HepG2 (cell line): ENCODE measurements around the gene INF2. TPM values are rescaled to one million over a fixed set of nuclear protein-coding genes. Genes with fewer than 3 reads are reported as not detected.

Source experiments
- CEBPG ChIP-seq: IDR thresholded peaks from 2 replicates; pipeline ENCODE4 v1.6.1; 2016
- CENPX ChIP-seq: sonication (generic); formaldehyde crosslinking; IDR thresholded peaks from 2 replicates; pipeline ENCODE4 v1.9.0; 2021; ENCODE audit warnings: mild to moderate bottlenecking, missing genetic modification reagents, moderate library complexity
- FOSL2 ChIP-seq: sonication (generic); formaldehyde crosslinking; IDR thresholded peaks from 2 replicates; pipeline ENCODE4 v1.4.0; 2020; ENCODE audit warnings: missing genetic modification reagents
- GATA4 ChIP-seq: sonication (generic); IDR thresholded peaks from 2 replicates; pipeline ENCODE4 v1.6.1; 2016; ENCODE audit warnings: antibody characterized with exemption, low read depth, borderline replicate concordance
- GPN1 ChIP-seq: sonication (generic); formaldehyde crosslinking; IDR thresholded peaks from 2 replicates; pipeline ENCODE4 v1.5.1; 2020; ENCODE audit warnings: missing genetic modification reagents, borderline replicate concordance
- HDAC1 ChIP-seq: sonication (generic); formaldehyde crosslinking; IDR thresholded peaks from 2 replicates; pipeline ENCODE4 v1.5.1; 2020; ENCODE audit warnings: mild to moderate bottlenecking, missing genetic modification reagents
- NR2F1 ChIP-seq, 2 experiments: fragments of 450-650 bp in 1 of 2; formaldehyde crosslinking in 1 of 2; IDR thresholded peaks; 2 replicates each; pipeline versions ENCODE4 v1.5.0 to v1.6.1; 2016 to 2020; ENCODE audit warnings: mild to moderate bottlenecking in 1 of 2, missing compliant biosample characterization in 1 of 2, missing genetic modification reagents in 1 of 2, moderate library complexity in 1 of 2
- TAF1 ChIP-seq: sonication (generic); formaldehyde crosslinking; IDR thresholded peaks from 2 replicates; pipeline ENCODE4 v1.4.0; 2020; ENCODE audit warnings: missing genetic modification reagents
- ZFP36L1 ChIP-seq: sonication (generic); formaldehyde crosslinking; IDR thresholded peaks from 2 replicates; pipeline ENCODE4 v1.8.0; 2022; ENCODE audit warnings: mild to moderate bottlenecking, missing genetic modification reagents, moderate library complexity
- ZMYM3 ChIP-seq: sonication (generic); formaldehyde crosslinking; IDR thresholded peaks from 2 replicates; pipeline ENCODE4 v1.5.1; 2020; ENCODE audit warnings: mild to moderate bottlenecking, missing genetic modification reagents
- ZNF205 ChIP-seq: IDR thresholded peaks from 2 replicates; pipeline ENCODE4 v1.6.1; 2018; ENCODE audit warnings: missing biosample characterization, missing genetic modification reagents
- ZNF230 ChIP-seq: sonication (generic); formaldehyde crosslinking; IDR thresholded peaks from 2 replicates; pipeline ENCODE4 v1.4.0; 2020; ENCODE audit warnings: mild to moderate bottlenecking, missing genetic modification reagents
- ZNF441 ChIP-seq: sonication (generic); formaldehyde crosslinking; IDR thresholded peaks from 2 replicates; pipeline ENCODE4 v1.7.0; 2021; ENCODE audit warnings: missing genetic modification reagents, borderline replicate concordance
- ZNF576 ChIP-seq: sonication (generic); formaldehyde crosslinking; IDR thresholded peaks from 2 replicates; pipeline ENCODE4 v1.4.0; 2020; ENCODE audit warnings: mild to moderate bottlenecking, missing genetic modification reagents
- ZNF607 ChIP-seq: sonication (generic); formaldehyde crosslinking; IDR thresholded peaks from 2 replicates; pipeline ENCODE4 v1.5.1; 2020; ENCODE audit warnings: missing genetic modification reagents, mild to moderate bottlenecking, borderline replicate concordance
- ZNF703 ChIP-seq: sonication (generic); formaldehyde crosslinking; IDR thresholded peaks from 2 replicates; pipeline ENCODE4 v1.5.1; 2020; ENCODE audit warnings: missing genetic modification reagents, mild to moderate bottlenecking, moderate library complexity, borderline replicate concordance
- ZNF747 ChIP-seq: sonication (generic); formaldehyde crosslinking; IDR thresholded peaks from 2 replicates; pipeline ENCODE4 v1.8.1; 2023; ENCODE audit warnings: missing genetic modification reagents, mild to moderate bottlenecking, borderline replicate concordance
- ZNF749 ChIP-seq: sonication (generic); formaldehyde crosslinking; IDR thresholded peaks from 2 replicates; pipeline ENCODE4 v1.8.0; 2022; ENCODE audit warnings: mild to moderate bottlenecking, missing genetic modification reagents, moderate library complexity, borderline replicate concordance
- ZNF83 ChIP-seq: sonication (generic); formaldehyde crosslinking; IDR thresholded peaks from 2 replicates; pipeline ENCODE4 v1.4.0; 2020; ENCODE audit warnings: missing genetic modification reagents, mild to moderate bottlenecking, borderline replicate concordance
- ZSCAN12 ChIP-seq: sonication (generic); formaldehyde crosslinking; IDR thresholded peaks from 2 replicates; pipeline ENCODE4 v1.9.0; 2021; ENCODE audit warnings: mild to moderate bottlenecking, missing genetic modification reagents
- polyA plus RNA-seq, 8 experiments: library from polyadenylated mRNA; depleted of rRNA in 3 of 8; stranded (reverse) in 7 of 8; unstranded in 1 of 8; fragments of >200 nt; fragmentation: Illumina TruSeq in 4 of 8; extraction: Trizol in 4 of 8; gene quantifications; 2 replicates each; pipeline versions ENCODE4 v1.2.1 to v1.2.3, GENCODE V29; 2011 to 2016; ENCODE audit warnings: low read depth in 4 of 8, missing spikeins in 1 of 8, mixed read lengths in 1 of 8; ENCODE audit not compliant: insufficient read depth in 1 of 8
- total RNA-seq, 5 experiments: library from RNA; depleted of rRNA; stranded (reverse); fragments of >200 nt; fragmentation: Illumina TruSeq; extraction: Trizol; gene quantifications; 2 replicates each; pipeline ENCODE4 v1.2.3, GENCODE V29; 2016; ENCODE audit warnings: low read depth in 1 of 5
- TF ChIP-seq, protein P1 (sequence below): sonication (generic); formaldehyde crosslinking; IDR thresholded peaks from 2 replicates; pipeline ENCODE4 v1.4.0; 2020; ENCODE audit warnings: missing genetic modification reagents
- TF ChIP-seq, protein P2 (sequence below): sonication (generic); formaldehyde crosslinking; IDR thresholded peaks from 2 replicates; pipeline ENCODE4 v1.5.1; 2020; ENCODE audit warnings: missing genetic modification reagents, mild to moderate bottlenecking, borderline replicate concordance
- TF ChIP-seq, protein P3 (sequence below): sonication (generic); formaldehyde crosslinking; IDR thresholded peaks from 2 replicates; pipeline ENCODE4 v1.4.0; 2020; ENCODE audit warnings: missing genetic modification reagents, low read depth, mild to moderate bottlenecking, borderline replicate concordance
- TF ChIP-seq, protein P4 (sequence below): sonication (generic); formaldehyde crosslinking; IDR thresholded peaks from 2 replicates; pipeline ENCODE4 v1.4.0; 2020; ENCODE audit warnings: missing genetic modification reagents

Gene INF2
- total and polyA plus RNA-seq, 2 of the 13 experiments (the other 11 are each of a cell fraction or from before 2014, with no cell fraction given), result 16.4 to 26.4 TPM

DNA sequence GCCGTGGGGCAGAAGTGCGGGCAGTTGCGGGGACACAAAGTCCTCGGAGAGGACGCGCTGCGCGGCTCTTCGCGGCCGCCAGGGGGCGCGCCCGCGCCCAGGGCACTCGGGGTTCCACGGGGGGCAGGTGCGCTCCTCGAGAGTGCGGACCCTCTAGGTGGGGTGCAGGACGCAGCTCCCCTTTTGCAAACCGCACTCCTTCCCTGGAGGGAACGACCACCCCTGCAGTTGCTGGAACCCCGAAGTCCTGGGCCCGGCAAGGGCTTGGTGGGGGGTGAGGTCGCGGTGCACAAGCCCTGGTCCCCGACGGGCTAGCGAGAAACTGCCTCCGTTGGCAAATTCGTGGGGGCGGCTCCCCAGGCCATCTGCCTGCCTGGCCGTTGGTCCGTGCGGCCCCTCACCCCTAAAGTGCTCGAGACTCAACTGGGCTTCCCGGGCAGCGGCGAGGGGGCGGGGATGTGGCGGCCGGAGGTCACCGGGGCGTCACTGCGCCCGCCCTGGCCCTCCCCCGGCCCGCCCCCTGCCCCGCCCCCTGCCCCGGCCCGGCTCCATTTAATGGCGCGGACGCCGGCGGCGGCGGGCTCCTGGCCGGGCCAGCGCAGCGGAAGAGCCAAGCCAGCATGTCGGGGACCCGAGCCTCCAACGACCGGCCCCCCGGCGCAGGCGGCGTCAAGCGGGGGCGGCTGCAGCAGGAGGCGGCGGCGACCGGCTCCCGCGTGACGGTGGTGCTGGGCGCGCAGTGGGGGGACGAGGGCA lies 34.4 kb downstream of the INF2 start, which contains the start of gene ADSS1 (continued):
- no peak for TF ChIP-seq ZNF749
- TF ChIP-seq, protein P1, sequence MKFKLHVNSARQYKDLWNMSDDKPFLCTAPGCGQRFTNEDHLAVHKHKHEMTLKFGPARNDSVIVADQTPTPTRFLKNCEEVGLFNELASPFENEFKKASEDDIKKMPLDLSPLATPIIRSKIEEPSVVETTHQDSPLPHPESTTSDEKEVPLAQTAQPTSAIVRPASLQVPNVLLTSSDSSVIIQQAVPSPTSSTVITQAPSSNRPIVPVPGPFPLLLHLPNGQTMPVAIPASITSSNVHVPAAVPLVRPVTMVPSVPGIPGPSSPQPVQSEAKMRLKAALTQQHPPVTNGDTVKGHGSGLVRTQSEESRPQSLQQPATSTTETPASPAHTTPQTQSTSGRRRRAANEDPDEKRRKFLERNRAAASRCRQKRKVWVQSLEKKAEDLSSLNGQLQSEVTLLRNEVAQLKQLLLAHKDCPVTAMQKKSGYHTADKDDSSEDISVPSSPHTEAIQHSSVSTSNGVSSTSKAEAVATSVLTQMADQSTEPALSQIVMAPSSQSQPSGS (CRISPR knock-in tag), result 0 out of 2 replicates have a peak, but pooled peaks have one; percentile 23
- peak; percentile 51; the same call in 1 of the 2 replicates for TF ChIP-seq GATA4
- 0 out of 2 replicates have a peak, but pooled peaks have one; percentile 28 for TF ChIP-seq ZSCAN12
- TF ChIP-seq HDAC1 (CRISPR knock-in tag), result peak; percentile 75
- TF ChIP-seq ZNF441 (CRISPR knock-in tag), result peak; percentile 41; the same call in 1 of the 2 replicates
- no peak for TF ChIP-seq CENPX
- TF ChIP-seq TAF1, result 0 out of 2 replicates have a peak, but pooled peaks have one; percentile 22
- no peak for TF ChIP-seq ZMYM3 (CRISPR knock-in tag)
- TF ChIP-seq ZNF607, result peak; percentile 32; the same call in 1 of the 2 replicates
- TF ChIP-seq ZNF576 (CRISPR knock-in tag), result no peak
- TF ChIP-seq GPN1 (CRISPR knock-in tag), result 0 out of 2 replicates have a peak, but pooled peaks have one; percentile 59
- 0 out of 2 replicates have a peak, but pooled peaks have one; percentile 46 for TF ChIP-seq ZNF747 (CRISPR knock-in tag)
- no peak for TF ChIP-seq ZNF703 (CRISPR knock-in tag)
- TF ChIP-seq, protein P2, sequence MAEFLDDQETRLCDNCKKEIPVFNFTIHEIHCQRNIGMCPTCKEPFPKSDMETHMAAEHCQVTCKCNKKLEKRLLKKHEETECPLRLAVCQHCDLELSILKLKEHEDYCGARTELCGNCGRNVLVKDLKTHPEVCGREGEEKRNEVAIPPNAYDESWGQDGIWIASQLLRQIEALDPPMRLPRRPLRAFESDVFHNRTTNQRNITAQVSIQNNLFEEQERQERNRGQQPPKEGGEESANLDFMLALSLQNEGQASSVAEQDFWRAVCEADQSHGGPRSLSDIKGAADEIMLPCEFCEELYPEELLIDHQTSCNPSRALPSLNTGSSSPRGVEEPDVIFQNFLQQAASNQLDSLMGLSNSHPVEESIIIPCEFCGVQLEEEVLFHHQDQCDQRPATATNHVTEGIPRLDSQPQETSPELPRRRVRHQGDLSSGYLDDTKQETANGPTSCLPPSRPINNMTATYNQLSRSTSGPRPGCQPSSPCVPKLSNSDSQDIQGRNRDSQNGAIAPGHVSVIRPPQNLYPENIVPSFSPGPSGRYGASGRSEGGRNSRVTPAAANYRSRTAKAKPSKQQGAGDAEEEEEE (CRISPR knock-in tag), result peak; percentile 66; the same call in 1 of the 2 replicates
- peak in 1 of 2 experiments; percentile 76; a peak in 2 of 4 replicates for TF ChIP-seq NR2F1 (CRISPR knock-in tag; IDR thresholded peaks at IDR 0.05)
- 0 out of 2 replicates have a peak, but pooled peaks have one; percentile 6 for TF ChIP-seq FOSL2
- TF ChIP-seq, protein P3, sequence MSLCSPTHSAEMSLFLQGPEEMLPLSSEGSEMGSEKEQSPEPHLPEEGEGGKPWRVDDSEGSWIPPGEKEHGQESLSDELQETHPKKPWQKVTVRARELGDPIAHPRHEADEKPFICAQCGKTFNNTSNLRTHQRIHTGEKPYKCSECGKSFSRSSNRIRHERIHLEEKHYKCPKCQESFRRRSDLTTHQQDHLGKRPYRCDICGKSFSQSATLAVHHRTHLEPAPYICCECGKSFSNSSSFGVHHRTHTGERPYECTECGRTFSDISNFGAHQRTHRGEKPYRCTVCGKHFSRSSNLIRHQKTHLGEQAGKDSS (CRISPR knock-in tag), result peak; percentile 5
- 0 out of 2 replicates have a peak, but pooled peaks have one; percentile 28 for TF ChIP-seq ZNF205 (CRISPR knock-in tag)
- TF ChIP-seq CEBPG (CRISPR knock-in tag), result no peak
- peak; percentile 67; the same call in 1 of the 2 replicates for TF ChIP-seq ZNF83 (CRISPR knock-in tag)
- TF ChIP-seq ZFP36L1 (CRISPR knock-in tag), result peak; percentile 46; the same call in 1 of the 2 replicates
- TF ChIP-seq, protein P4, sequence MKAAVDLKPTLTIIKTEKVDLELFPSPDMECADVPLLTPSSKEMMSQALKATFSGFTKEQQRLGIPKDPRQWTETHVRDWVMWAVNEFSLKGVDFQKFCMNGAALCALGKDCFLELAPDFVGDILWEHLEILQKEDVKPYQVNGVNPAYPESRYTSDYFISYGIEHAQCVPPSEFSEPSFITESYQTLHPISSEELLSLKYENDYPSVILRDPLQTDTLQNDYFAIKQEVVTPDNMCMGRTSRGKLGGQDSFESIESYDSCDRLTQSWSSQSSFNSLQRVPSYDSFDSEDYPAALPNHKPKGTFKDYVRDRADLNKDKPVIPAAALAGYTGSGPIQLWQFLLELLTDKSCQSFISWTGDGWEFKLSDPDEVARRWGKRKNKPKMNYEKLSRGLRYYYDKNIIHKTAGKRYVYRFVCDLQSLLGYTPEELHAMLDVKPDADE (CRISPR knock-in tag), result peak; percentile 57; the same call in 1 of the 2 replicates
- peak; percentile 80; the same call in 1 of the 2 replicates for TF ChIP-seq ZNF230
